Panc1 (cell line): Measurements from ENCODE around the gene LPIN2. TPM values are rescaled to one million over a fixed set of nuclear protein-coding genes. Genes with fewer than 3 reads are reported as not detected.

Experiments
- ATAC-seq: fragments of 200-7000 bp; cut with Tn5 transposase; 2 replicates; pipeline ENCODE4 v1.9.1; 2020; ENCODE audit warnings: mild to moderate bottlenecking, moderate library complexity
- BruUV-seq: library from RNA; stranded (reverse); fragments of 400-500 nt; replicated peaks from 2 replicates; lab custom pipeline; 2021; lab: Mats Ljungman, UMichigan
- CTCF ChIA-PET: fragments of 300-600 bp; sonication (Branson Sonifier 250); formaldehyde crosslinking; loops from one replicate; lab custom pipeline; 2022; ENCODE audit warnings: antibody characterized with exemption; lab: Charles Lee
- POLR2A ChIA-PET: fragments of 300-600 bp; sonication (Branson Sonifier 250); formaldehyde crosslinking; loops from one replicate; lab custom pipeline; 2022; ENCODE audit warnings: antibody characterized with exemption; lab: Charles Lee
- DNase-seq: peaks from one replicate; pipeline ENCODE4 v3.0.0-alpha.2; 2010; ENCODE audit warnings: low read depth, low spot score
- H3K27ac ChIP-seq: 2 replicates; pipeline ENCODE4 v1.5.1; 2011; ENCODE audit warnings: mild to moderate bottlenecking, low read length, inconsistent platforms
- H3K27me3 ChIP-seq: fragments of 200-500 bp; sonication (Bioruptor generic); 2 replicates; pipeline ENCODE4 v1.6.0; 2014; ENCODE audit warnings: low read length, inconsistent platforms; ENCODE audit not compliant: control insufficient read depth, insufficient read depth
- H3K36me3 ChIP-seq: fragments of 200-500 bp; sonication (Bioruptor generic); 2 replicates; pipeline ENCODE4 v1.5.1; 2014; ENCODE audit warnings: inconsistent platforms, mild to moderate bottlenecking, low read length, moderate library complexity; ENCODE audit not compliant: control insufficient read depth, insufficient read depth
- H3K4me1 ChIP-seq: 2 replicates; pipeline ENCODE4 v1.5.1; 2011; ENCODE audit warnings: inconsistent platforms, mild to moderate bottlenecking, low read length, moderate library complexity; ENCODE audit not compliant: control insufficient read depth, insufficient read depth
- H3K4me3 ChIP-seq, 2 experiments: 2 replicates each; pipeline ENCODE4 v1.5.1; 2011 to 2012; ENCODE audit warnings: low read depth in 2 of 2, low read length in 2 of 2, mild to moderate bottlenecking in 2 of 2, inconsistent platforms in 1 of 2, moderate library complexity in 1 of 2
- H3K9me3 ChIP-seq: fragments of 200-500 bp; sonication (Bioruptor generic); 2 replicates; pipeline ENCODE4 v1.5.1; 2014; ENCODE audit warnings: low read depth, mild to moderate bottlenecking, inconsistent platforms, low read length, moderate library complexity; ENCODE audit not compliant: control insufficient read depth, insufficient read depth
- CTCF ChIP-seq: fragments of 450-650 bp; IDR thresholded peaks from 2 replicates; pipeline ENCODE4 v1.5.1; 2017; ENCODE audit warnings: mild to moderate bottlenecking
- POLR2AphosphoS5 ChIP-seq: IDR thresholded peaks from 2 replicates; pipeline ENCODE4 v1.6.1; 2012; ENCODE audit warnings: mild to moderate bottlenecking, low read depth, low read length, moderate library complexity
- REST ChIP-seq, 2 experiments: IDR thresholded peaks; 2 replicates each; pipeline ENCODE4 v1.6.1; 2011 to 2012; ENCODE audit warnings: low read depth in 2 of 2, control low read depth in 1 of 2, low read length in 1 of 2, mild to moderate bottlenecking in 1 of 2, moderate library complexity in 1 of 2; ENCODE audit not compliant: insufficient read depth in 1 of 2
- SIN3A ChIP-seq: IDR thresholded peaks from 2 replicates; pipeline ENCODE4 v1.6.1; 2012; ENCODE audit warnings: low read depth, mild to moderate bottlenecking, low read length, moderate library complexity, borderline replicate concordance; ENCODE audit not compliant: insufficient read depth
- TCF7L2 ChIP-seq: IDR thresholded peaks from 2 replicates; pipeline ENCODE4 v1.6.1; 2011; ENCODE audit warnings: mild to moderate bottlenecking, low read depth, low read length, inconsistent platforms
- in situ Hi-C: cut with HindIII; loops from 2 replicates; pipeline ENCODE4 v1.10.0; 2016; ENCODE audit warnings: low sequenced_read_pairs, low pct_unique_long_range_greater_than_20kb
- intact Hi-C: fragments of 100-400 bp; cut with micrococcal nuclease; formaldehyde crosslinking; loops from one replicate; pipeline ENCODE4 v1.10.0; 2022; ENCODE audit not compliant: unreplicated experiment
- total RNA-seq: library from RNA; stranded (reverse); gene quantifications from one replicate; pipeline ENCODE4 v1.2.1, GENCODE V29; 2021; ENCODE audit not compliant: unreplicated experiment

Gene LPIN2
- total RNA-seq, 1 experiment from 2014 or later: 38.3 TPM

GRCh38 chr18:3002732-3003131, 10.2 kb downstream of the LPIN2 start:
- Histone ChIP-seq H3K9me3 (no peaks in the 10 kb centered on the region), H3K4me1 (peaks cover 16% of the 10 kb centered on the region), H3K27ac (peak overlapping the region; percentile 32; the same call in 1 of the 2 replicates), H3K4me3 (no peak overlapping the region), H3K36me3 (no peaks in the 10 kb centered on the region; the same call in 1 of the 2 replicates), H3K27me3 (no peaks in the 10 kb centered on the region)
- no TSS peak for BruUV-seq
- in situ Hi-C loops: no loop called here
- ChIA-PET POLR2A (interaction anchor here (0.6 to 1.5 kb wide), 2 partner anchors 55 to 122 kb away, joined by 4 to 6 read pairs; no protein-coding TSS in a partner anchor), CTCF (no interaction called here)
- no peak for TF ChIP-seq CTCF
- TF ChIP-seq POLR2AphosphoS5: no peak
- TF ChIP-seq TCF7L2: no peak
- TF ChIP-seq SIN3A: no peak
- TF ChIP-seq REST (IDR thresholded peaks at IDR 0.05; ENCODE audit: insufficient read depth in 1 of 2, low read depth in 2 of 2, low read length in 1 of 2): no peak
- DNase-seq: no peak
- intact Hi-C loops: no loop called here
- ATAC-seq: no peak

GRCh38 chr18:2998644-2999043, 14.3 kb downstream of the LPIN2 start:
- ChIA-PET POLR2A (no interaction called here), CTCF (no interaction called here)
- intact Hi-C loops: no loop called here
- in situ Hi-C loops: no loop called here
- ATAC-seq (no peak), DNase-seq (no peak)
- Histone ChIP-seq H3K27ac (0 out of 2 replicates have a peak overlapping the region, but pooled peaks have one; percentile 57), H3K9me3 (no peaks in the 10 kb centered on the region), H3K4me1 (peaks cover 30% of the 10 kb centered on the region), H3K4me3 (no peak overlapping the region), H3K27me3 (no peaks in the 10 kb centered on the region), H3K36me3 (no peaks in the 10 kb centered on the region; the same call in 1 of the 2 replicates)
- BruUV-seq: no TSS peak
- no peak for TF ChIP-seq TCF7L2
- no peak for TF ChIP-seq POLR2AphosphoS5
- no peak for TF ChIP-seq SIN3A
- TF ChIP-seq CTCF: no peak
- no peak for TF ChIP-seq REST (IDR thresholded peaks at IDR 0.05; ENCODE audit: insufficient read depth in 1 of 2, low read depth in 2 of 2, low read length in 1 of 2)
